ENCODE results near the gene CTXN3.

- no peak for TF ChIP-seq CTCF (optimal IDR thresholded peaks at IDR 0.05 in 1 of 3, IDR thresholded peaks at IDR 0.05 in 1 of 3, conservative IDR thresholded peaks at IDR 0.05 in 1 of 3; ENCODE audit: extremely low read depth in 1 of 3, insufficient read depth in 2 of 3, low read length in 3 of 3)
- TF ChIP-seq EZH2 (IDR thresholded peaks at IDR 0.05; ENCODE audit: low read length), result no peak
Observed at GRCh38 chr5:127706691-127707090, 57.8 kb downstream of the CTXN3 start.
